Activated B cell treated with CpG ODN at 0.5 μM for 24 hours (primary cell): Measurements from ENCODE around the gene MACO1. TPM values are rescaled to one million over a fixed set of nuclear protein-coding genes. Genes with fewer than 3 reads are reported as not detected.
"Not testable (repeated sequence)": the region's sequence is repeated elsewhere in the genome, so short reads cannot be mapped to it uniquely, and the experiment has no call there.

Experiments
- ATAC-seq: fragments of 200-7000 bp; cut with Tn5 transposase; one replicate; pipeline ENCODE4 v1.10.0; 2021; ENCODE audit warnings: low read depth, mild to moderate bottlenecking, moderate library complexity
- CTCF ChIA-PET: fragments of 350-600 bp; sonication (Branson Sonifier 250); formaldehyde crosslinking; loops from one replicate; lab custom pipeline; 2021; ENCODE audit warnings: antibody characterized with exemption; lab: Charles Lee
- POLR2A ChIA-PET: fragments of 350-600 bp; sonication (Branson Sonifier 250); formaldehyde crosslinking; loops from one replicate; lab custom pipeline; 2021; ENCODE audit warnings: antibody characterized with exemption; lab: Charles Lee
- DNase-seq: peaks from one replicate; pipeline ENCODE4 v3.0.0; 2022
- H3K27ac Mint-ChIP-seq: one replicate; pipeline ENCODE4 v1.8.0; 2020; ENCODE audit warnings: mixed read lengths
- H3K27me3 Mint-ChIP-seq: one replicate; pipeline ENCODE4 v1.8.0; 2021; ENCODE audit warnings: mixed read lengths
- H3K36me3 Mint-ChIP-seq: one replicate; pipeline ENCODE4 v1.8.0; 2021; ENCODE audit warnings: low read depth, mixed read lengths
- H3K4me1 Mint-ChIP-seq: one replicate; pipeline ENCODE4 v1.8.0; 2021; ENCODE audit warnings: mixed read lengths
- H3K4me3 Mint-ChIP-seq: one replicate; pipeline ENCODE4 v1.8.0; 2020; ENCODE audit warnings: mild to moderate bottlenecking, mixed read lengths
- H3K9me3 Mint-ChIP-seq: one replicate; pipeline ENCODE4 v1.8.0; 2020; ENCODE audit warnings: mixed read lengths
- CTCF ChIP-seq: fragments of 200-600 bp; IDR thresholded peaks from one replicate; pipeline ENCODE4 v1.8.0; 2022; ENCODE audit warnings: antibody characterized with exemption, mild to moderate bottlenecking
- intact Hi-C: fragments of 100-400 bp; cut with micrococcal nuclease; formaldehyde crosslinking; loops from one replicate; pipeline ENCODE4 v1.15.1; 2024
- total RNA-seq: library from RNA; stranded (reverse); gene quantifications from 2 replicates; pipeline ENCODE4 v1.2.3, GENCODE V29; 2022

MACO1 gene
- total RNA-seq, 1 donor from 2014 or later, result 19.7 TPM

- ChIA-PET CTCF (no interaction called here), POLR2A (no interaction called here)
- DNase-seq (no peak), ATAC-seq (no peak)
- TF ChIP-seq CTCF, result no peak
- intact Hi-C loops, result no loop called here
- Mint-ChIP-seq H3K4me1 (no peaks in the 10 kb centered on the region), H3K27ac (no peak overlapping the region), H3K9me3 (no peaks in the 10 kb centered on the region), H3K4me3 (no peak overlapping the region), H3K27me3 (no peaks in the 10 kb centered on the region), H3K36me3 (peaks cover 72% of the 10 kb centered on the region)
Observed at GRCh38 chr1:25458541-25459298, 28.0 kb downstream of the MACO1 start.

GRCh38 chr1:25460020-25460419, 29.3 kb downstream of the MACO1 start:
- Mint-ChIP-seq H3K27ac (no peak overlapping the region), H3K4me1 (no peaks in the 10 kb centered on the region), H3K9me3 (no peaks in the 10 kb centered on the region), H3K27me3 (no peaks in the 10 kb centered on the region), H3K36me3 (peaks cover 66% of the 10 kb centered on the region), H3K4me3 (no peak overlapping the region)
- DNase-seq (no peak), ATAC-seq (no peak)
- intact Hi-C loops, result no loop called here
- POLR2A ChIA-PET, result no interaction called here
- CTCF ChIA-PET, result no interaction called here
- no peak for TF ChIP-seq CTCF

GRCh38 chr1:25460816-25461215, 30.1 kb downstream of the MACO1 start:
- POLR2A ChIA-PET, intact Hi-C loops, H3K4me1 Mint-ChIP-seq, H3K27ac Mint-ChIP-seq, CTCF ChIA-PET, H3K9me3 Mint-ChIP-seq, ATAC-seq, H3K27me3 Mint-ChIP-seq, H3K4me3 Mint-ChIP-seq, DNase-seq: not testable (repeated sequence)
- H3K36me3 Mint-ChIP-seq, result peaks cover 65% of the 10 kb centered on the region

GRCh38 chr1:25461849-25462248, 31.2 kb downstream of the MACO1 start:
- Mint-ChIP-seq H3K9me3 (no peaks in the 10 kb centered on the region), H3K36me3 (peaks cover 63% of the 10 kb centered on the region), H3K27me3 (no peaks in the 10 kb centered on the region), H3K4me3 (no peak overlapping the region), H3K4me1 (no peaks in the 10 kb centered on the region), H3K27ac (no peak overlapping the region)
- DNase-seq, result no peak
- no peak for TF ChIP-seq CTCF
- intact Hi-C loops, result no loop called here
- ChIA-PET POLR2A (no interaction called here), CTCF (no interaction called here)
- ATAC-seq, result no peak

GRCh38 chr1:25462732-25463131, 32.0 kb downstream of the MACO1 start:
- ATAC-seq, result no peak
- no peaks in the 10 kb centered on the region for H3K9me3 Mint-ChIP-seq
- H3K27ac Mint-ChIP-seq, result no peak overlapping the region
- ChIA-PET CTCF (no interaction called here), POLR2A (no interaction called here)
- intact Hi-C loops, result no loop called here
- DNase-seq, result no peak
- H3K27me3 Mint-ChIP-seq, result no peaks in the 10 kb centered on the region
- H3K36me3 Mint-ChIP-seq, result peaks cover 62% of the 10 kb centered on the region
- H3K4me1 Mint-ChIP-seq, result peaks cover 2% of the 10 kb centered on the region
- H3K4me3 Mint-ChIP-seq, result no peak overlapping the region
- no peak for TF ChIP-seq CTCF
